ENCODE results near the gene NUDT8. TPM values are rescaled to one million over a fixed set of nuclear protein-coding genes. Genes with fewer than 3 reads are reported as not detected.

NUDT8 gene
- total and polyA plus RNA-seq, 9 of the 15 experiments (the other 6 are each of a cell fraction or from before 2014, with no cell fraction given): 0.23 to 27.8 (median 5.0) TPM

DNA sequence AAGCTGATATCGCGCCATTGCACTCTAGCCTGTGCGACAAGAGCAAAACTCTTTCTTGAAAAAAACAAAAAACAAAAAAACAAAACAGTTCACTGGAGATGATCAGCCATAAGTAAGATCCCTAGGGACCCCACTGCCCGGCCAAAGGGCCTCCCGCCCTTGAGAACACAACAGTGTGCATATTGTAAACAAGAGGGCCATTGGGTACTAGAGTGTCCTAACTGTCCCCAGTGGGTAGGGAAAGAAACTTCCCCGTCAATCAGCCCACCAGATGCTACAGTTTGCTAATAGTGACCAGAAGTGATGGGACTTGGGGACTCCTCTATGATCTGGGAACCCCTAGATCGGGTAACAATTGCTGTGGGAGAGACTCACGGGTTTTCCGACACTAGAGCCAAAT, 24.5 kb upstream of the NUDT8 start:
- H3K4me2 ChIP-seq (ENCODE audit: insufficient read depth, low read length): no peak overlapping the region
- no peaks in the 10 kb centered on the region for H3K36me3 ChIP-seq (ENCODE audit: control insufficient read depth, insufficient read depth, low read length)
- CTCF ChIA-PET (ENCODE audit: low intra/inter-chr PET ratio): no interaction called here
- BruUV-seq (replicated peaks): no TSS peak
- H3K4me3 ChIP-seq: no peak overlapping the region
- ATAC-seq (no peak), FAIRE-seq (no peak), DNase-seq (ENCODE audit: extremely low read depth in 1 of 4, low spot score in 3 of 4) (no peak)
- TF ChIP-seq FOSL1 (tag; conservative IDR thresholded peaks at IDR 0.05): no peak
- TF ChIP-seq, protein P1, sequence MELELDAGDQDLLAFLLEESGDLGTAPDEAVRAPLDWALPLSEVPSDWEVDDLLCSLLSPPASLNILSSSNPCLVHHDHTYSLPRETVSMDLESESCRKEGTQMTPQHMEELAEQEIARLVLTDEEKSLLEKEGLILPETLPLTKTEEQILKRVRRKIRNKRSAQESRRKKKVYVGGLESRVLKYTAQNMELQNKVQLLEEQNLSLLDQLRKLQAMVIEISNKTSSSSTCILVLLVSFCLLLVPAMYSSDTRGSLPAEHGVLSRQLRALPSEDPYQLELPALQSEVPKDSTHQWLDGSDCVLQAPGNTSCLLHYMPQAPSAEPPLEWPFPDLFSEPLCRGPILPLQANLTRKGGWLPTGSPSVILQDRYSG (tag; conservative IDR thresholded peaks at IDR 0.05; ENCODE audit: low read depth): no peak
- TF ChIP-seq, protein P2, sequence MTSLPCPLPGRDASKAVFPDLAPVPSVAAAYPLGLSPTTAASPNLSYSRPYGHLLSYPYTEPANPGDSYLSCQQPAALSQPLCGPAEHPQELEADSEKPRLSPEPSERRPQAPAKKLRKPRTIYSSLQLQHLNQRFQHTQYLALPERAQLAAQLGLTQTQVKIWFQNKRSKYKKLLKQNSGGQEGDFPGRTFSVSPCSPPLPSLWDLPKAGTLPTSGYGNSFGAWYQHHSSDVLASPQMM (CRISPR knock-in tag; IDR thresholded peaks at IDR 0.05): no peak
- TF ChIP-seq CREBBP (IDR thresholded peaks at IDR 0.05; ENCODE audit: low read depth, low read length): no peak
- TF ChIP-seq, protein P3, sequence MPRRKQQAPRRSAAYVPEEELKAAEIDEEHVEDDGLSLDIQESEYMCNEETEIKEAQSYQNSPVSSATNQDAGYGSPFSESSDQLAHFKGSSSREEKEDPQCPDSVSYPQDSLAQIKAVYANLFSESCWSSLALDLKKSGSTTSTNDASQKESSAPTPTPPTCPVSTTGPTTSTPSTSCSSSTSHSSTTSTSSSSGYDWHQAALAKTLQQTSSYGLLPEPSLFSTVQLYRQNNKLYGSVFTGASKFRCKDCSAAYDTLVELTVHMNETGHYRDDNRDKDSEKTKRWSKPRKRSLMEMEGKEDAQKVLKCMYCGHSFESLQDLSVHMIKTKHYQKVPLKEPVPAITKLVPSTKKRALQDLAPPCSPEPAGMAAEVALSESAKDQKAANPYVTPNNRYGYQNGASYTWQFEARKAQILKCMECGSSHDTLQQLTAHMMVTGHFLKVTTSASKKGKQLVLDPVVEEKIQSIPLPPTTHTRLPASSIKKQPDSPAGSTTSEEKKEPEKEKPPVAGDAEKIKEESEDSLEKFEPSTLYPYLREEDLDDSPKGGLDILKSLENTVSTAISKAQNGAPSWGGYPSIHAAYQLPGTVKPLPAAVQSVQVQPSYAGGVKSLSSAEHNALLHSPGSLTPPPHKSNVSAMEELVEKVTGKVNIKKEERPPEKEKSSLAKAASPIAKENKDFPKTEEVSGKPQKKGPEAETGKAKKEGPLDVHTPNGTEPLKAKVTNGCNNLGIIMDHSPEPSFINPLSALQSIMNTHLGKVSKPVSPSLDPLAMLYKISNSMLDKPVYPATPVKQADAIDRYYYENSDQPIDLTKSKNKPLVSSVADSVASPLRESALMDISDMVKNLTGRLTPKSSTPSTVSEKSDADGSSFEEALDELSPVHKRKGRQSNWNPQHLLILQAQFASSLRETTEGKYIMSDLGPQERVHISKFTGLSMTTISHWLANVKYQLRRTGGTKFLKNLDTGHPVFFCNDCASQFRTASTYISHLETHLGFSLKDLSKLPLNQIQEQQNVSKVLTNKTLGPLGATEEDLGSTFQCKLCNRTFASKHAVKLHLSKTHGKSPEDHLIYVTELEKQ (CRISPR knock-in tag; IDR thresholded peaks at IDR 0.05): no peak
- TF ChIP-seq SIX5 (IDR thresholded peaks at IDR 0.05; ENCODE audit: borderline replicate concordance in 1 of 2, insufficient read depth in 1 of 2, low read depth in 1 of 2, low read length in 2 of 2): no peak
- no peak for TF ChIP-seq CSDE1 (IDR thresholded peaks at IDR 0.05)
- no peak for TF ChIP-seq ZNF764 (CRISPR knock-in tag; IDR thresholded peaks at IDR 0.05; ENCODE audit: low read depth)
- TF ChIP-seq CLOCK (CRISPR knock-in tag; IDR thresholded peaks at IDR 0.05; ENCODE audit: borderline replicate concordance): no peak
- 0 out of 2 replicates have a peak overlapping the region, but pooled peaks have one; percentile 3 for H2AFZ ChIP-seq (ENCODE audit: low read depth, low read length)
- 24% methylated on average over 9 of the region's 9 CpGs for whole genome bisulfite sequencing (ENCODE audit: insufficient coverage, low coverage, missing lambda C conversion rate)
- peaks cover 0 to 8% of the 10 kb centered on the region in 2 experiments; a peak in 1 of 5 replicates for H3K4me1 ChIP-seq (replicated peaks in 1 of 2; ENCODE audit: control insufficient read depth in 2 of 2, insufficient read depth in 2 of 2, low read length in 2 of 2)
- in situ Hi-C loops (cut with MboI) (loop anchor here (5.0 kb wide), 1 partner anchor 82 kb away; no protein-coding TSS in a partner anchor), intact Hi-C loops (cut with micrococcal nuclease) (no loop called here)
- H3K27ac ChIP-seq (ENCODE audit: extremely low read depth, low read depth, low read length): no peak overlapping the region
- H4K20me1 ChIP-seq (replicated peaks; ENCODE audit: control insufficient read depth, insufficient read depth, low read length): peaks cover 3% of the 10 kb centered on the region; the same call in 1 of the 2 replicates
- no peaks in the 10 kb centered on the region for H3K79me2 ChIP-seq (ENCODE audit: control insufficient read depth, insufficient read depth, low read length)
- H3K9me1 ChIP-seq (ENCODE audit: control insufficient read depth, insufficient read depth, low read length): no peaks in the 10 kb centered on the region
- H3K9me3 ChIP-seq (replicated peaks; ENCODE audit: control insufficient read depth, insufficient read depth, low read depth, low read length): no peaks in the 10 kb centered on the region; the same call in none of the 2 replicates
- no peak overlapping the region for H3K9ac ChIP-seq (ENCODE audit: insufficient read depth in 1 of 2, low read depth in 2 of 2, low read length in 2 of 2)
- peaks cover 2 to 23% of the 10 kb centered on the region in 2 experiments; a peak in 4 of 5 replicates for H3K27me3 ChIP-seq (ENCODE audit: control insufficient read depth in 2 of 2, insufficient read depth in 2 of 2, low read length in 2 of 2)
- POLR2A ChIA-PET: interaction anchor here (1.0 kb wide), 1 partner anchor 11 kb away, joined by 3 read pairs; no protein-coding TSS in a partner anchor

Data from K562 (cell line).